Esophagus muscularis mucosa (tissue), 3 donors: ENCODE data around the gene BRF1.

Source experiments
- CTCF ChIP-seq, 3 experiments: fragments of 200-600 bp in 2 of 3; fragments of 450-650 bp in 1 of 3; sonication (generic) in 2 of 3; IDR thresholded peaks; one replicate each; pipeline ENCODE4 v1.5.1; 2017 to 2019; ENCODE audit warnings: antibody characterized with exemption in 3 of 3, mild to moderate bottlenecking in 2 of 3, moderate library complexity in 1 of 3
- EP300 ChIP-seq: sonication (generic); formaldehyde crosslinking; IDR thresholded peaks from one replicate; pipeline ENCODE4 v1.6.1; 2017; ENCODE audit warnings: antibody characterized with exemption

GRCh38 chr14:105241641-105242040 is 59.2 kb downstream of the BRF1 start:
- TF ChIP-seq EP300 (no peak), CTCF (IDR thresholded peaks at IDR 0.05) (no peak)
